G401 (cell line): ENCODE results near the gene HBG2. TPM values are rescaled to one million over a fixed set of nuclear protein-coding genes. Genes with fewer than 3 reads are reported as not detected.
"Not testable (repeated sequence)": the region's sequence is repeated elsewhere in the genome, so short reads cannot be mapped to it uniquely, and the experiment has no call there.

Source experiments
- DNase-seq: peaks from one replicate; pipeline ENCODE4 v3.0.0-alpha.2; 2015; ENCODE audit warnings: low spot score
- in situ Hi-C: cut with HindIII; loops from 2 replicates; pipeline ENCODE4 v1.10.0; 2016; ENCODE audit warnings: low sequenced_read_pairs, mixed read lengths
- total RNA-seq: library from RNA; depleted of rRNA; stranded (reverse); fragments of >200 nt; shearing (Covaris generic); gene quantifications from 2 replicates; pipeline ENCODE4 v1.2.3, GENCODE V29; 2014; rRNA removed

Gene HBG2
- total RNA-seq = not detected in 2 replicates

DNA sequence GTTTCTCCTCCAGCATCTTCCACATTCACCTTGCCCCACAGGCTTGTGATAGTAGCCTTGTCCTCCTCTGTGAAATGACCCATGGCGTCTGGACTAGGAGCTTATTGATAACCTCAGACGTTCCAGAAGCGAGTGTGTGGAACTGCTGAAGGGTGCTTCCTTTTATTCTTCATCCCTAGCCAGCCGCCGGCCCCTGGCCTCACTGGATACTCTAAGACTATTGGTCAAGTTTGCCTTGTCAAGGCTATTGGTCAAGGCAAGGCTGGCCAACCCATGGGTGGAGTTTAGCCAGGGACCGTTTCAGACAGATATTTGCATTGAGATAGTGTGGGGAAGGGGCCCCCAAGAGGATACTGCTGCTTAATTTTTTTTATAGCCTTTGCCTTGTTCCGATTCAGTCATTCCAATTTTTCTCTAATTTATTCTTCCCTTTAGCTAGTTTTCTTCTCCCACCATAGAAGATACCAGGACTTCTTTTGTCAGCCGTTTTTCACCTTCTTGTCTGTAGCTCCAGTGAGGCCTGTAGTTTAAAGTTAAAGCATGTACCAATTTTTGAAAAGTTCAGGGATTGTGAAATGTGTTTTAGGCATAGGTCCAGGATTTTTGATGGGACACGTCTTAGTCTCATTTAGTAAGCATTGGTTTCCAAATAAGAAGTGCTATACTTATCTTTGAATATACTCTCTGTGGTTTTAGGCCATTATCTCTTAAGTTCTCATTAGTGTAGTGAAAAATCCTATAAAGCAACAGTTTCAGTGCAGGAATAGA lies at the start of gene HBG2:
HBG2 (minus strand) TSS at position 136 of the 768 bp plus-strand sequence; CDS start at position 83, 53 bp downstream.
- DNase-seq, in situ Hi-C loops: not testable (repeated sequence)

DNA sequence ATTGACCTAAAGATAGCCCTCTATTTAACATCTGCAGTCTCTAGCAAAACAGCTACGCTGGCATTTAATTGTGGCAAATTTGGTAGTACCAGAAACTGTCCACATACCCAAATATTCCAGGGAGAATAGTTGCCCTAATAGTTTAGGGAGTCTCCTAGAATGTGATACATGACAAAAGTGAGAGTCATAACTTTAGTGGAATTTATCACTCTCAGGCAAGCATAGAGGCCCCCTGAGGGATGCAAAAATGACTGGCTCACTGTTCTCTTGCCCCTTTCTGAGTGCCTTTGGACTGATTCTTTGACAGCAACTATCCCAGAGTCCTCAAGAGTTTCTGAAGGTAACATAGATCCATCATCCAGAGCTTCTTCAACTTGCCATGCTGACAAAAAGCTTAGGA lies 49.5 kb upstream of the HBG2 start:
- DNase-seq = no peak
- in situ Hi-C loops = no loop called here

DNA sequence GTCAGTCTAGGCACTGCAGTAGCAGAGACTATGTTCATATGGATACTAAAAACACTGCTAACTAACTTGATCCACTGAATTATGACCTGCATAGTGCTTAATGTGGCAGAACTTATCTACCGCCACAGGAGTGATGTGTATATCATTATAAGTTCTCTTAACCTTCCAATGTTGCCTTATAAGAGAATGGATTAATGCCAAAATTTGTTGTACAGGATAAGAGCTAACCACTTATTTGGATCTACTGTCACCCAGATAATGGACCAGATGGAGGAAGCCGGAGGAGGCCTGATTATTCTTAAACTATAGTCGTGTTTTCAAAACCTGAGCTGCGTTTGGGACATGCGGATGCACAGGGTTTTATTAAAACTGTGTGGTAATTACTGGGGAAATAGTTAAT lies 49.0 kb upstream of the HBG2 start:
- in situ Hi-C loops = no loop called here
- DNase-seq = peak; percentile 46

DNA sequence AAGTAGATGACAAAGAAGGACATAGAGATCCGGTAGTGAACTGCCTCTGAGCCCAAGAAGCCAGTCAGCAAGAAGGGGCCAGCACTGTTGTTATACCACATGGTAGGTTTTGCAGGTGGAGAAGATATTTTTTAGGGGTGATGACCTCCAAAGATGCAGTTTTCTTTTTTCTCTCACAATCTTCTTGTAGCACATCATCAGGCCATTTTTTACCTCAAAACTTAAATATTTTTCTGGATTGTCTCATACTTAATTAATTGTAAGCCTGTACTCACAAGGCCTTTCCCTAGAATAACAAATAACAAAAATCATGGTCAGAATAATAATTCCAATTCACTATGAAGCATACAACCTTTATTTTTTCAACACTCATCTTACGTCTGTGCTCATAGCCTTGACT lies 47.3 kb upstream of the HBG2 start, which contains the start of gene OR51B4:
OR51B4 (minus strand) TSS at position 101 of the 400 bp plus-strand sequence; CDS start at position 101, 0 bp downstream.
- no peak for DNase-seq
- in situ Hi-C loops = no loop called here

DNA sequence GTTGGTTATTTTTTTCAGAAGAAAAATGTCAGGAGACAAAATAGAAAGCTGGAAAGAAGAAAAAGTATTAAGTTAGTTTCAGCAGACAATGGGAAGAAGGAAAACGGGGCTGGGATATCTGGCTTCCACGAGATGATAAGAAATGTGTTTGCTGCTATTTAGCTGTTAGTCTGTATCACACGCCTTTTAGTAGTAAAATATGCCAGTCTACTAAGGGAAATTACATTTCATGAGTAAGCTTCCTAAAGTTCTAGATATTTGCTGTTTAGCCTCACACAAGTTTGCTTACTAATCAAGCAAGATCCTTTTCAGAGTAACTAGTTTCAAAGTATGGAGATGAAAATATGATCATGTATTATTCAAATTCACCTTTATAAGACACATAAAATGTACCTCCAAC lies 45.7 kb upstream of the HBG2 start:
- in situ Hi-C loops = no loop called here
- no peak for DNase-seq

DNA sequence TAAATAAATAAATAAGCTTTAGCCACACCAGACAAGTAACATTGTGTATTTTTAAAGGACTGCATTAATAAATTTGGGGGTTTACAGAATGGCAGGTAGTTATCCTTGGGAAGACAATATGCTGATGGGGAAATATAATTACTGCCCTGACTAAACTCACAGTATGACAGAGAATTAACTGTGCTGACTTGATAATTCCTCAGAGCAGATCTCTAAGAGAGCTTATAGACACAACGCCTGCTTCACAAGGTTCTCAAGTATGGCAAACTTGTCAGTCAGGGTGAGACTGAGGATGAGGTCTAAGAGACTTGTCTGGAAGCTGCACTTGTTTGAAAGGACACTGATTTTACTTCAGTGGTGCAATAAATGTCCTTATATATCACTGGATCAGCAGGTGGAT lies 43.9 kb upstream of the HBG2 start:
- in situ Hi-C loops = no loop called here

DNA sequence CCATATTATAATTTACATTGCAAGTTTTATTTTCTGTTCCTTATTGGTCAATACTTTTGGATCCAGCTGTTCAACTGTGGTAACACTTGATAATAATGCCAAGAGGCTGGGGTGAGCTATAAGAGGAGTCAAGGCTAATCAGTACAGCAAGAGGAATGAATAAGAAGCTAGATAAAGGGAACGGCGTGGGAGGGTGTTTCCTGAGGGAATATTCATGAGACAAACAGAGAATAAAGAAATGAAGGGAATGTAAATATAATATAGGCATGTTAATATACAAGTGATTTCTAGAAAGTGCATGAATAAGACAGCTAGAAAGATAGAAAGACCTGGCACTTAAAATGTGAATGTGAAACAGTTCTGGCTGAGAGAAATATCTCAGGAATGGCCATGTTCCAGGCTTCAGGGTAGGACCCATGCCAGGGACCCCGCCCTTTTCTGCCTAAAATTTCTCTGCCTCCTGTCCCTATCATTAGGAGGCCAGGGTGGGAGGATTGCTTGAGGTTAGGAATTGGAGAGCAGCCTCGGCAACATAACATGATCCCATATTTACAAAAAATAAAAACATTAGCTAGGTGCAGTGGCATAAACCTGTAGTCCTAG lies 43.2 kb upstream of the HBG2 start:
- in situ Hi-C loops = no loop called here
- DNase-seq = no peak

More for the DNA sequence above, 43.9 kb upstream of the HBG2 start:
- no peak for DNase-seq

DNA sequence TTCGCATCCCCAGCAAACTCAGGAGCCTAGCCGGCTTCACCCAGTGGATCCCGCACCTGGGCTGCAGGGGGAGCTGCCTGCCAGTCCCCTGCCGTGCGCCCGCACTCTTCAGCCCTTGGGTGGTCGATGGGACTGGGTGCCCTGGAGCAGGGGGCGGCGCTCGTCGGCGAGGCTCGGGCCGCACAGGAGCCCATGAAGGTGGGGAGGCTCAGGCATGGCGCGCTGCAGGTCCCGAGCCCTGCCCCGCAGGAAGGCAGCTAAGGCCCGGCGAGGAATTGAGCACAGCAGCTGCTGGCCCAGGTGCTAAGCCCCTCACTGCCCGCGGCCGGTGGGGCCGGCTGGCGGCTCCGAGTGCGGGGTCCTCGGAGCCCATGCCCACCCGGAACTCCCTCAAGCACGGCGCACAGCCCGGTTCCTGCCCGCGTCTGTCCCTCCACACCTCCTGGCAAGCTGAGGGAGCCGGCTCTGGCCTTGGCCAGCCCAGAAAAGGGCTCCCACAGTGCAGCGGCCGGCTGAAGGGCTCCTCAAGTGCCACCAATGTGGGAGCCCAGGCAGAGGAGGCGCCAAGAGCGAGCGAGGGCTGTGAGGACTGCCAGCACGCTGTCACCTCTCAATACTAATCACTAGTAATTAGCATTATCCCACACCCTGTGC lies 39.9 kb upstream of the HBG2 start:
- in situ Hi-C loops, DNase-seq: not testable (repeated sequence)

DNA sequence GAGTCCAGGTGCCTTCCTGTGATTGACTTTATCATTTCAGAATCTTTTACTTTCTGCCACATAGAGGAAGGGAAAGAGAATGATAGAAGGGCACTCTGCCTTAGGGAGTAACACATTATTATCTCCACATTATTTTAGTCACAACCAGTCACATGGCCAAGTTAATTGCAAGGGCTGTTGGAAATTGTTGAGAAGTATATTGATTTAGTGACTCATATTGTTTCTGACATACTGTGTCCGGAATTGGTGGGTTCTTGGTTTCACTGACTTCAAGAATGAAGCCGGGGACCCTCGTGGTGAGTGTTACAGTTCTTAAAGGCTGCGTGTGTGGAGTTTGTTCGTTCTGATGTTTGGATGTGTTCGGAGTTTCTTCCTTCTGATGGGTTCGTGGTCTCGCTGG lies 38.4 kb upstream of the HBG2 start:
- DNase-seq = no peak
- in situ Hi-C loops = no loop called here

DNA sequence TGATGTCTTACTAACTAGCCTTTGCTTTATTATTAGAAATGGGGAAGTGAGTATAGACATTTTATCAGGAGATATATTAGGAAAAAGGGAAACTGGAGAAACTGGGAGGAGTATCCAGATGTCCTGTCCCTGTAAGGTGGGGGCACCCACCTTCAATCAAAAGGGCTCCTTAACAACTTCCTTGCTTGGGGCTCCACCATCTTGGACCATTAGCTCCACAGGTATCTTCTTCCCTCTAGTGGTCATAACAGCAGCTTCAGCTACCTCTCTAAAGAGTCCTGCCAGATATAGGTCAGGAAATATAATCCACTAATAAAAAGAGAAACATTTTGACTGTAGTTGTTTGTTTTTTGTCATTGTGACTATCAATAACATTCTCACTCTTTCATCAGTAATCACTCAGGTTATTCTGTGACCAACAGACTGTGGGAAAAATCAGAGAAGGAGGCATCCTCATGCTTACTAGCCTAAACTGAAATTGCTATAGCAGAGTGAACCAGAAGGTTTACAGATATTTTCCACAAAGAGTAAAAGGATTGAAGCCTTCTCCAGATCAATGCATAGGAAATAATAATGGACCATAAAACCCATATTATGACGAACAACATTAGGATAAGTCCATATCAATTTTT lies 36.7 kb upstream of the HBG2 start:
- no peak for DNase-seq
- in situ Hi-C loops = no loop called here

DNA sequence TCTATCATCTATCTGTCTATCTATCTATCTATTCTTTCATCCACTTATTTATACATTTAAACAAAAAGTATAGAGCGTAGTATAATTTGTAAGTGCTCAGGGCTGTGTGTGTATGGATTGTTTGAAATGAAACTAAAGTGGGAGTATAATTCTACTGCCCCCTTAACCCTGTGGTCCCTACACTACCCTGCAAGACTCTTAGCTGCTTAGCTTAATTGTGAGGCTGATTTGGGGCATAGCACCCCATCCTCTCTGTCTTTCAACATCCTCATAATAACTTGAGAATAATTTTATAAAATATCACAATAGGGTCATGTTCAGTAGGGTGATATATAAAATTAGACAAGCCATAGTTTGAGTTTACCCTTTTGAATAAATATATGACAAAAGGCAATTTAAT lies 35.5 kb upstream of the HBG2 start:
- in situ Hi-C loops = no loop called here
- no peak for DNase-seq

DNA sequence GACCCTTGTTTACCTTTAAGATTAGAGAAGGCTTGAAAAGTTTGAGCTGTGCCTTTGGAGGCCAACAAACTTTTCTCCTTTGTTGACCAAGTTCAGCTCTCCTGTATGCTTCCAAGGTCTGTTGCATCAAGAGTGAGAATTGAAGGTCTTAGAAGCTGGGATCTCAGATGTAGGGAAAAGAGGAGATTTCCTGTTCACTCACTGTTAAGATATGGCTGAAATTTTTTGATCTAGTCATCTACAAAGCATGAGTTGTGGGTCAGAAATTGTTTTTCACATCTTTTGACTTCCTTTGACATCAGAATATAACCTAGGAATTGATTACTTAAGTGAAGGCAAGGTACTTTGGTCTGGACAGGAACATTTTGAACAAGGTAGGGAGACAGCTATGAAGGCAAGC lies 35.1 kb upstream of the HBG2 start:
- in situ Hi-C loops = no loop called here
- DNase-seq = no peak

DNA sequence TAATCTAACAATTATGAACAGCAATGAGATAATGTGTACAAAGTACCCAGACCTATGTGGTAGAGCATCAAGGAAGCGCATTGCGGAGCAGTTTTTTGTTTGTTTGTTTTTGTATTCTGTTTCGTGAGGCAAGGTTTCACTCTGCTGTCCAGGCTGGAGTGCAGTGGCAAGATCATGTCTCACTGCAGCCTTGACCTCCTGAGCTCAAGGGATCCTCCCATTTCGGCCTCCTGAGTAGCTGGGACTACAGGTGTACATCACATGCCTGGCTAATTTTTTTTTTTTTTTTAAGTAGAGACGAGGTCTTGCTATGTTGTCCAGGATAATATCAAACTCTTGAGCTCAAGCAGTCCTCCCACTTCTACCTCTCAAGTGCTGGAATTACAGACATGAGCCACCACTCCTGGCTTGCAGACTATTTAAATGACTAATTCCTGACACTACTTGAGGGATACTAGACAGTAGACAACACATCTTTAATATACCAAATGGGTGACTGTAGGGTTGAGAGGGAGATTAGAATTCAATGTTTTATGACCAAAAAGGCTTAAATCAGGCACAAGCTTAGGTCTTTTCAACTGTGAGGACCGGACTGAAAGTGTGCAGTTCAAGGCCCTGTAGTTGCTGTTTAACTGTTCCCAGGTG lies 34.4 kb upstream of the HBG2 start:
- in situ Hi-C loops = no loop called here

DNA sequence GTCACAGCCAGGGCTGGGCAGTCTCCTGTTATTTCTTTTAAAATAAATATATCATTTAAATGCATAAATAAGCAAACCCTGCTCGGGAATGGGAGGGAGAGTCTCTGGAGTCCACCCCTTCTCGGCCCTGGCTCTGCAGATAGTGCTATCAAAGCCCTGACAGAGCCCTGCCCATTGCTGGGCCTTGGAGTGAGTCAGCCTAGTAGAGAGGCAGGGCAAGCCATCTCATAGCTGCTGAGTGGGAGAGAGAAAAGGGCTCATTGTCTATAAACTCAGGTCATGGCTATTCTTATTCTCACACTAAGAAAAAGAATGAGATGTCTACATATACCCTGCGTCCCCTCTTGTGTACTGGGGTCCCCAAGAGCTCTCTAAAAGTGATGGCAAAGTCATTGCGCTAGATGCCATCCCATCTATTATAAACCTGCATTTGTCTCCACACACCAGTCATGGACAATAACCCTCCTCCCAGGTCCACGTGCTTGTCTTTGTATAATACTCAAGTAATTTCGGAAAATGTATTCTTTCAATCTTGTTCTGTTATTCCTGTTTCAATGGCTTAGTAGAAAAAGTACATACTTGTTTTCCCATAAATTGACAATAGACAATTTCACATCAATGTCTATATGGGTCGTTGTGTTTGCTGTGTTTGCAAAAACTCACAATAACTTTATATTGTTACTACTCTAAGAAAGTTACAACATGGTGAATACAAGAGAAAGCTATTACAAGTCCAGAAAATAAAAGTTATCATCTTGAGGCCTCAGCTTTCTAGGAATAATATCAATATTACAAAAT lies 33.7 kb upstream of the HBG2 start:
- in situ Hi-C loops = no loop called here
- no peak for DNase-seq

More for the DNA sequence above, 34.4 kb upstream of the HBG2 start:
- DNase-seq = no peak

DNA sequence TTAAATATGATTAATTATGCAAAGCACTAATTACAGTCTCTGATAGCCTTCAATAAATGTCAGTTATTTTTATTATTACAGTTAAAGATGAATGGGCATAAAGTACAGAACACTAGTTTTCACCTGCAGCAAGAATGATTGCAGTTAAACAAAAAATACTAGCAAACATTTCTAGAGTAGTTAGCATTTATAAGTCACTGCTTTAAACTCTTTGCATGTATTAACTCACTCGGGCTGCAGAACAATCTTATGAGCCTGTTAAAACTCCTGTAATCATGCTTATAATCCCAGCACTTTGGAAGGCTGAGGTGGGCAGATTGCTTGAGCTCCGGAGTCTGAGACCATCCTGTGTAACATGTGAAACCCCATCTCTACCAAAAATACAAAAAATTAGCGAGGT lies 32.3 kb upstream of the HBG2 start:
- in situ Hi-C loops = no loop called here
- DNase-seq = no peak

DNA sequence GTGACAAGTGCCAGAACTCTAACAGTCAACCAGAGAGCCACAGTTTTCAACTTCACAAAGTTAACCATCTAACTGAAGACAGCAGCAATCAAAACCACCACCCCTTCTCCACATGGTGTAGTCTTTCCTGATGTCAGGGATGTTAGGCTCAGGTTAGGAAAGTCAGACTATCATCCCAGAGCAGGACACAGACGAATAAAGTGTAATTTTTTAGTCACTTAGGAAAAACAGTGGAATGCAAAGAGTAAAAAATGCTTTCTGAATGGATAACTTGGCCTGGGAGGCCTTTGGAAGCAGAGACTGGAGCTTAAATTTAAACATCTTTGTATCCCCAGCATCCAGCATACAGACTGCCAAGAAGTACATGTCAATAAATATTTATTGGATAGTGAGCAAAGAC lies 31.8 kb upstream of the HBG2 start:
- no peak for DNase-seq
- in situ Hi-C loops = no loop called here

DNA sequence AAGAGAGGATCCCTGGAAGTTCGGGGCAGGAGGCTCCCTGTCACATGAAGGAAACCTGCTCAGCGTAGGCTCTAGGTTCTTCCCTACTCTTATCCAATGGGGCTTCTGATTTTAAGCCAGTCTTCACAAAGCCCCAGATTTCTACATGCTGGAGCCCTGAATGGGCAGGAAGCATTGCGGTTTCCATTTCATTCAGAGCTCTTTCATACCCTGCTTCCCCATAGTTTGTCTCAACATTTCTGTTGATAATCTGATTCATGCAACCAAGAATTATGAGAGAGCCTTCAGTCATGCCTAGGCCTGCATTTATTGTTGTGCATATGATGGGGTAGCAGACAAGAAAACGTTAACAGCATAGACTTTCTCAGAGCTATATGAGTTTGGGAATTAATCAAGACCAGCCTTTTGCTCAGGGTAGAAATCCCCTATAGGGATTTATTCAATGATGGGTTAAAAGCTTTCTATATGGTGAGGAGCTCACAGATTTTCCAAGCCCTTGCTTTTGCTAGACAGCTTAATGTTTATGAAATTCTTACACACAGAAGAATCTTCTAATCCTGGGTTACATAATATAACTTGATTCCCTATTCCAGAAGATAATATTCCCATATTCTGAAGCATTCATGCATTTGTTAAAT lies 31.2 kb upstream of the HBG2 start:
- in situ Hi-C loops = no loop called here
- no peak for DNase-seq

DNA sequence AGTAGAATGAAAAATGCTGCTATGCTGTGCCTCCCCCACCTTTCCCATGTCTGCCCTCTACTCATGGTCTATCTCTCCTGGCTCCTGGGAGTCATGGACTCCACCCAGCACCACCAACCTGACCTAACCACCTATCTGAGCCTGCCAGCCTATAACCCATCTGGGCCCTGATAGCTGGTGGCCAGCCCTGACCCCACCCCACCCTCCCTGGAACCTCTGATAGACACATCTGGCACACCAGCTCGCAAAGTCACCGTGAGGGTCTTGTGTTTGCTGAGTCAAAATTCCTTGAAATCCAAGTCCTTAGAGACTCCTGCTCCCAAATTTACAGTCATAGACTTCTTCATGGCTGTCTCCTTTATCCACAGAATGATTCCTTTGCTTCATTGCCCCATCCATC lies 30.1 kb upstream of the HBG2 start:
- in situ Hi-C loops = no loop called here

More for the DNA sequence above, 30.1 kb upstream of the HBG2 start:
- DNase-seq = no peak
